Mononuclear cell (primary cell): Measurements from ENCODE around the gene OOSP3. TPM values are rescaled to one million over a fixed set of nuclear protein-coding genes. Genes with fewer than 3 reads are reported as not detected.

ENCODE experiments used
- total RNA-seq: library from RNA; depleted of rRNA; stranded (reverse); fragments of >200 nt; gene quantifications from one replicate; pipeline ENCODE4 v1.2.3, GENCODE V29; 2012

Gene OOSP3
- total RNA-seq, 1 donor, result not detected

Other genes with a start within 250 kb of the OOSP3 start
- gene PATL1, start 209.7 kb upstream of the OOSP3 start, total RNA-seq, result 38.7 TPM
- gene OR10V1, start 164.9 kb upstream of the OOSP3 start, total RNA-seq, result not detected
- gene STX3, start 123.4 kb upstream of the OOSP3 start, total RNA-seq, result 20.9 TPM
- 21.8 TPM for gene MRPL16, start 68.0 kb upstream of the OOSP3 start, total RNA-seq
- not detected for gene CBLIF, start 33.3 kb upstream of the OOSP3 start, total RNA-seq
- 0.52 TPM for gene TCN1, start 12.3 kb upstream of the OOSP3 start, total RNA-seq
- gene OOSP1, start 59.6 kb downstream of the OOSP3 start, total RNA-seq, result not detected
- gene OOSP4A, start 85.3 kb downstream of the OOSP3 start, total RNA-seq, result not detected
- gene OOSP4B, start 138.4 kb downstream of the OOSP3 start, total RNA-seq, result not detected
- gene OOSP2, start 161.6 kb downstream of the OOSP3 start, total RNA-seq, result not detected
- 0.31 TPM for gene MS4A3, start 177.9 kb downstream of the OOSP3 start, total RNA-seq
- 0.63 TPM for gene MS4A2, start 209.9 kb downstream of the OOSP3 start, total RNA-seq